CD4-positive, alpha-beta T cell treated with Interleukin-4 for 1 hour (primary cell): Measurements from ENCODE around the gene OMP.

ENCODE experiments used
- DNase-seq, 2 donors: peaks; one replicate each; pipeline ENCODE4 v3.0.0-alpha.2; 2020 to 2022

Gene OMP

DNA sequence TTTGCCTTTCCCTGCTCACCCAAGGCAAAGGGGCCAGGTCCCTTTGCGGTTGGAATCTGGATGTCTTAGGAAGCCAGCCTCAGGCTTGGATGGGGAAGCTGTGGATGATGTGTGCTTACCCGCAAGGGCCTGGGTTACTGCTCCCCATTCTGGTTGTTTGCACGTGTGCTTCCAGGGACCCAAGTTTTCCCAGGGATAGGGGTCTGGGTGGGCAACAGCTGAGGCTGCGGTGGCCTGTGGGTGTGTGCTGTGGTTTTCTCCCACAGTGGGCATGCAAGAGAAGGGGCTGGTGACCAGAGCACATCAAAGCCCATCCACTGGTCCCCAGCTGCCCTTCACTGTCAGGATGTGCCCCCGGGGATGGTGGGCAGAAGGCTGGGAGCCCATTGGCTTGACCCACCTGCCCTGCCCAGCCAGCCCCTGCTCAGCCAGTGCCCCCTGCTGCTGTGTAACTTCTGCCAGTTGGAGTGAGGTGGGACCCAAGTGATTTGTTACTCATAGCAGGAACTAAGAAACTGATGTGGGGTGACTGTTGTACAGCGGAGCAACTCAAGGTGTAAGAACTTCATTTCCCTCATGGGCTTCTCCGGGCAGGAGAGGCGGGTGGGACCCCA is 32.6 kb upstream of the OMP start:
- DNase-seq: no peak

DNA sequence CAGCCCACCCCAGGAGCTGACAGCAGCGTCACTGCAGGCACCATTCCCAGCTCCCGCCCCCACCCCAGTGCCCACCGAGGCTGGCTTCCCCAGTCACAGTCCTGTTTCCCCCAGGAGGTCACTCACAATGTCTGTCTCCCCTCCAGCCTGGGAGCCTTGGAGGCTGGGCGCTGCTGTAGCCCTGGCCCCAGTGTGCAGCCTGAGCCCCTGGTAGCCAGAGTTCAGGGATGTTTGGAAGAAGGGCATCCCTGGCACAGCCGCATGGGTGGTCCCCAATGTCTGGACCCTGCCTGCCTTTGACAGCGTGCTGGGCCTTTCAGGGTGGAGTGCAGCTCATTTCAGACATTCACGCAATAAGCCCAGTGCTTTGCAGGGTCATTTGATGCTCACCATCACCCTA is 31.6 kb upstream of the OMP start:
- no peak for DNase-seq

DNA sequence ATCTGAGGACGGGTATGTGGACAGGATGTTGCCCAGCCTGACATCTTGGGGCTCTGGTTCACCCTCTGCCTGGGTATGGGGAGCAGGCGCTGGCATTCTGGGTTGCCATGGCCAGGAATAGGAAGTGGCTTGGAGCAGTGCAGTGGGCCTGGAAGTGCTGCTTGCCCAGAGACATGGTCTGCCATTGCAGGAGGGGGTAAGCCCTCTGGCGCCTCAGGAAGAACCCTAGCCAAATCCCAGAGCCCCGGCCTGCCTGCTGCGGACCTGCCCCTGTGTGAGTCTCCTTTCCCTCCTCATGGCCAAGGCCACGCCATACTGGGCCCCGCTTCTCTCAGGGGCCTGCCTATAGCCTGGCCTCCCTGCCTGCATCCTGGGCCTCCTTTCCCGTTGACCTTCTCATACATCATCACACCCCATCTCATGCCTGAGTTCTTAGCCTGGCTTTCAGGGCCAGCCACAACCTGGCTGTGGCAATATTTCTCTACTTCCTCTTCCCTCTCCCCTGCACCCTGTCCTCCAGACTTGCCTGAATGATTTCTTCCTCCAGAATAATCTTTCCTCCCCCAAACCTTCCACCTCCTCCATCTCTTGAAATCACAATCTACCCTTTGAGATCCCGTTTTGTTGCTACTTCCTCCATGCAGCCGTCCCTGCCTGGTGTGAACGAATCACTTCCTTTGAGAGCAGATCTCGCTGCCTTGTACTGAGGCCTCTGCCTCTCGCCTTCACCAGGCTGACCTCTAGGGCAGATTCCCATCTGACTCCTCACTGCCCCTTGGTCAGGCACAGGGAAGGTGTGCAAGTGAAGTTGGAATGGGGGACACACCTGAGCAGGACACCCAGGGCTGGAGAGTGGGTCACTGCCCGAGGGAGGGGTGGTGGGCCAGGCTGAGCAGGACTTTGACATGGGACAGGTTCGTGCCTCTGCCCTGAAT is 30.7 kb upstream of the OMP start:
- no peak for DNase-seq

DNA sequence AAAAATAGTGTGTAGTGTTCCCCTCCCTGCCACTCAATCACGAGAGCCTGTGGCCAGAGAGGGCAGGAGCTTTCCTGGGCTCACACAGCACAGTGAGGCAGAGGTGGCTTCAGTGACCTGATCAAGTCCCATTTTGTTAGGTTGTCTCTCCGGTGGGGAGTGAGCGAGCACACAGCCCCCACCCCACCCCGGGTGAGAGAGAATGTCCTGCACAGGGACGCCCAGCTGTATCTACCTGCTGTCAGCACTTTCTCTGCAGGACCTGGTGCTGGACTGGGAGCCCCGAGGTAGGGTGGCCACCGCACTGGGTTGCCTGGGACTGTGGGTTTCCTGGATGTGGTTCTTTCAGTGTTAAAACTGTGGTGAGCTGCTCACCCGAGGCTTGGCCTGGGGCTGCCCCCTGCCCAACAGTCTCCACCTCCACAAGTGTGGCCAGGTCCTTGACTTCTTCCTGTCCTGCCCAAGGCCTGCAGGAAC is 29.8 kb upstream of the OMP start:
- DNase-seq: no peak

DNA sequence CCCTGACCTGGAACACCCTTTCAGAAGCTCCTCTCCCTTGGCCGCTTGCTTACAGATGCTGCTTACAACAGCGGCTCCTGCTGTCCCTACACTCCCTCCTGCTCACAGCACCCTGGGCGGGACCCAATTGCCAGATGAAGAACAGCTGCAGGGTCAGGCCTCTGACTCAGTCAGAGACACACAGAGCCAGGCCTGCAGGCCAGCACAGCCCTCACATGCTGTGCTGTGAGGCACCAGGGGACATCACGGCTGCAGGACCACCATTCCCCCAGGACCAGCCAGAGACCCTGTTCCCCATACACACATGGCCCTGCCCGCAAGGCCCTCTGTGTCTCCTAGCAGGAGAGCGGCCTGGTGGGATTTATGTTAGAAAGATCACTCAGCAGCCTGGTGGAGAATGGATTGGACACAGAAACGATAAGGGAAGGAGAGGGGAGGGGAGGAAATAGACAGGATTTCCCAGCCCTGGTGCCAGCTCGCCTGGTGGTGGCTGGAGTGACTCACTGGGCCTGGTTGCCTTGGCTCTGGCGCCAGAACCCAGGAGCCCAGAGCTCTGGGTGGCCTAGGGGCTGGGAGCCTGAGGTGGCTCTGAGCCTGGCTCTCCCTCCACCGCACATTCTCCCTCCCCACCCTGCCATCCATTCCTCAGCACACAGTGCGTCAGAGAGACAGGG is 29.2 kb upstream of the OMP start:
- DNase-seq: no peak

DNA sequence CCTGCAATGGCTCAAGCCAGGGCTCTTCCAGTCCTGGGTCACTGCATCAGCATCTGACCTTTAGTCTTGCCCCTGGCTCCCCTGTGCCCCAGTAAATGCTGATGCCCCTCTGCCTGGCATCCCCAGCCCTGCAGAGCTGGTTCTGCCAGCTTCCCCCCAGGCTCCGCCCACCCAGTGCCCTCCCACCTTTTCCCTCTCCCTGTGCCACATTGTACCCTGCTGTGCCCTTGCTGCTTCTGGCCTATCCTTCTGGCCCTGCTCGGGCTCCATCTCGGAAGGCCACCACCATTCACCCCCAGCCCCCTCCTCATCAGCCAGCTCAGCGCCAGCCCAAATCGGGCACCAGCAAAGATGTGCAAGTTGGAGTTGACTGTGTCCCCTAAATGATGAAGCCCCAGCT is 28.4 kb upstream of the OMP start:
- DNase-seq: no peak

DNA sequence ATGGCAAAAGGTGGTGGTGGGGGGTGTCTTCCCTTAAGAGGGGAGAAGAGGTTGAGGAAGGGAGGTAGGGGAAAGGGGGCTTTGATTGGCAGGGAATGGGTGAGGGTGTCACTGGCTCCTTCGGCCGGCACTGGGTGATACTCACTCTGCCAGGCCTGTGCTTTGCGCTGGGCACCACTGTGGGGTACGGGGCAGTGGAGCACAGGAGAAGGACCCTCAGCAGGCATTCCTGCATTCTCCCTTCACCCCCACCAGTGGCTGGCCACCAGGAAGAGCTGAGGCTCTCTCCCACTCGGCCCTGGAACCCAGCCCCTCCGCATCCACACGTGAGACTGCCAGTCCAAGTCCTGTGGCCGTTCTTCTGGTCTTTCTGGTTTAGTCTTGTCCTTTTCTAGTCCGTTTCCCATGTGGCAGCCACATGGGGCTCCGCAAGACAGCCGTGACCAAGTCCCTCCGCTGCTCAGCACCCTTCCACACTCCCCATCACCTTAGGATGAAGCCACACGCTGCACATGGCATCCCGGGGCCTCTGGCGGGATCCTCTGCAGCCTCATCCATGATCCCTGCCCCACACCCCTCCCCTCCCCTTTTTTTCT is 27.9 kb upstream of the OMP start:
- DNase-seq: no peak

DNA sequence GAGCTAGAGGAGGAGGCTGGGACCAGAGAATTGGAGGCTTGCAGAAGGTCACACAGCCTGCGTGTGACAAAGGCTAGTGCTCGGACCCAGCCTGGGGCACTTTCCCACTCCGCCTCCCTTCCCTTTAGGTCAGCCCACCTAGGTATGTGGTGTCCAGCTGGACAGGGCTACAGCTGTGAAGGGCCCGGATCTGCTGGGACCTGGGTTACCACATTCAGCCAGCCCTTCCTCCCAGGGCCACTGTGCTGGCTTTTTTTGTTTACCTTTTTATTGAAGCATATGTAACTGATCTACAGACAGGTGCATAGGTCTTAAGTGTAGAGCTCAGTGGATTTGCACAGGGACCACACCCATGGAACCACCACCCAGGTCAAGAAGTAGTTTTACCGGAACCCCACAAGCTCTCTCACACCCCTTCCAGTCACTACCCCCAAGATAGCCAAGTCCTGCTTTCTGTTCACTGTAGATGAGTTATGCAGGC is 27.2 kb upstream of the OMP start:
- DNase-seq: no peak

DNA sequence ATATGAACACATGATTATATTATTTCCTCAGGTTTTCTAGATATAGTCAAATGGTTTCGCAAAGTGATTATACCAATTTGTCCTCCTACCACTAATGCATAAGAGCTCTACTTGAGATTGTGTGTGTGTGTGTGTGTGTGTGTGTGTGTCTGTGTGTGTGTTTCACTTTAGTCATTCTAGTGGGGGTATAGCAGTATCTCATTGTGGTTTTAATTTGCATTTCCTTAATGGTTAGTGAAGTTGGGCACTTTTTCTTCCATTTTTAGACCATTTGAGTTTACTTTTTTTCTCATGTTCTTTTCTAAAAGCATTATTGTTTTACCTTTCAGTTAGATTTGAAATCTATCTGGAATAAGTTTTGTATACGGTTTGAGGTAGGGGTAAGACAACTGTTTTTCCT is 23.0 kb upstream of the OMP start:
- DNase-seq: no peak

DNA sequence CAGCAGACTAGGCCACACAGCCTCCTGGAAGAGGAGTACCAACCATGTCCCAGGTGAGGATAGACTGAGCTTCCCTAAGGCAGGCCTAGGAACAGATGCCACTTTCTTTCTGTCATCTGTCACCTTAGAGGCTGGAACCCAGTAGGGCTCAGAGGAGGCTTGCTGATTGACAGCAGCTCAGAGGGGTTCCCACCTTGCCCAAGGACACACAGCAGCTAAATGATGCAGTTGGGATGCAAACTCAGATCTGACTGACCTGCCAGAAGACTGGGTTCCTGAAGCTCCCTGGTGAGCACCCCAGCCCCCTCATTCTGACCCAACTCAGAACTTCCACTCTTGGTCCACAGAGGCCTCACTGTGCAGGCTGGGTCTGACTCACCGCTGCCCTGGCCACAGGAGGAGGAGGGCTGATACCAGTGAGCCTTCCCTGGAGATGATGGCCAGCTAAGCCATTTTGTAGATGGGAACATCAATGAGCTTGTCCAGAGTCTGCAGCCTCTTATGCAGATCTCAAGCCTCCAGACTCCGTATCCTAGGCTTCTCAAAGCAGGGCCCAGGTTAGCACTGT is 21.9 kb upstream of the OMP start:
- no peak for DNase-seq

DNA sequence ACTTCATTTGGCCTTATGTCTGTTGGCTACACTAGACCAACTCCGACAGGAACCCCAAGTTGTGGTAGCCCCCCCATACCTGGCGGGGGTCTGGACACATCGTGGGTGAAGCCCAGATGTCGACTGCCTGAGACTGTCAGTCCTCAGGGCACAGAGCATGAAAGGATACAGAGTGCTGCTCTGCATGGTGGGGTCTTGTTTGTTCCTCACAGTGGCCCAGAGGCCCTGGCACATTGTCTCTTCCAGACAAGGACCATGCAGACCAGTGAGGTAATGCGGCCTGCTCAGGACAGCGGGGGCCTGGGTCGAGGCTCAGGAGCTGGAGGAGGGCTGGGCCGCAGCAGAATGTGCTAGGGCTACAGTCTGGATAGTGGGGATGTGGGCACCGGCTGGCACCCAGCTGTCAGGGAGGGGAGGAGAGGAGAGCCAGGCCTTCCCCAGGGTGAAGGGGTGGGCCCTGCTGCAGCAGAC is 21.2 kb upstream of the OMP start:
- DNase-seq: no peak

DNA sequence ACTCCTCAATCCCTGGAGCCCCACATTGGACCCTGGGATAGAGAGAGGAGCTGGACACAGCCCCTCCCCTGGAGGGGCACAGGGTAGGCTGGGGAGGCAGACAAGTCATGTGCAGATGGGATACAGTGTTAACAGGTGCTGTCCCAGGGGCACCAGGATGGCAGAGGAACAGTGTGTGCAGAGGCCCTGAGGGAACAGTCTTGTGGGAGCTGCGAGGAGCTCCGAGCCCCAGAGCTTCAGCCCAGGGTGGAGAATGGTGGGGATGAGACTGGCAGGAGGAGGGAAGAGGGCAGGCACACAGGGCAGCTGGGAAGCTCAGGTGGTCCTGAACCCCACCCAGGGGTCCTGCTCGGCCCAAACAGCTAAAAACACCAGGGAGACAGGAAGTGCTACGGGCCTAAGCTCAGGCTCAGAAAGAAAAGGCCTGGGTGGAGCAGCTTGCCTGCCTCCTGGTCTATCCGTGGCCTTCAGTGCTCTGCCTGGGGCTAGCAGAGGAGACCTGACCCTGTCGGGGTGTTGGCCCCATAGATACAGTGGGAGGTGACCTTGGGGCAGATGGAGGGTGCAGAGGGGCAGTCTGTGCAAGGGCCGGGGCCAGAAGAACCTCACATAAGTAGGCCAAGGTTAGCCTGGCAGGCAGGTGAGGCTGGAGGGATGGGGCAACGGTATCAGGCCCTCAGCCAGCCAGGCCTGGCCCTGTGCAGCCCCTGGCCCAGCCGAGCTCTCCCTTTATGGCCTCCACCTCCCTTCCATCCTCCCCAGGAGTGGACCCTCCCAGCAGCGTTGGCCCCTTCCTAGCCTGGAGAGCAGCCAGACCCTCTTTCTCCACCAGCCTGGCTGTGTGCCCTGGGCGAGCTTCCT is 20.4 kb upstream of the OMP start:
- peak in 1 of 2 donors; percentile 9 for DNase-seq

DNA sequence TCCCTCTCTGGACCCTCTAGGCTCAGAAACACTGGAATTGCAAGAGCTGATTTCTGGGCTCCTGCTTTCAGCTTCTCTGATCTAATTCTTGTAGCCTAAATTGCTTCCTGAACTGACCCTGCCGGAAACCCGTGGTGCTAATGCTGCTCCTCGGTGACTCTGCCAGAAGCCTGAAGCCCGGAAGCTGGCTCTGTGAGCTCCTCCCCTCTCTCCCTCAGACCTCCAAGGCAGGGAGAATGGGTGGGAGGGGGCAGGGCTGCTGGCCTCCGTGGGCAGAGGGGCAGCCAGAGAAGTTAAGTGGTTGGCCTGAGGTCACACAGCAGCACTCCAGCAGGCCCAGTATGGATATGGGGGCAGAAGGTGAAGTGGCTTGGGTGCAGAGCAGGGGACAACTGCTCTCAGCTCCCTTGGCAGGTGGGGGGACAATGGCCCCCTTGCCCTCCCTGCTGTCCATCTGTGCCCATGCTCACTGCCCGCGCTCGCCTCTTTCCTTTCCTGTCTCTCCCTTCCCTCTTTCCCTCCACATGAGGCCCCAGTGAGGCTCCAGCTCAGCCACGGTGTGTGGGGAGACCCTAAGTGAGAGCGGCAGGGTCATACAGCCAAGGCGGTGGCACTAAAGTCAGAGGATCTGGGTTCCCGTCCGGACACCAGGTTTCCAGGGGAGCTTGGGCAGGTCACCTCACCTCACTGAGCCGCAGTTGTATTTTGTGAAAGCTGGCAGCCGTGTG is 19.6 kb upstream of the OMP start:
- DNase-seq: peak; percentile 45 to 51

DNA sequence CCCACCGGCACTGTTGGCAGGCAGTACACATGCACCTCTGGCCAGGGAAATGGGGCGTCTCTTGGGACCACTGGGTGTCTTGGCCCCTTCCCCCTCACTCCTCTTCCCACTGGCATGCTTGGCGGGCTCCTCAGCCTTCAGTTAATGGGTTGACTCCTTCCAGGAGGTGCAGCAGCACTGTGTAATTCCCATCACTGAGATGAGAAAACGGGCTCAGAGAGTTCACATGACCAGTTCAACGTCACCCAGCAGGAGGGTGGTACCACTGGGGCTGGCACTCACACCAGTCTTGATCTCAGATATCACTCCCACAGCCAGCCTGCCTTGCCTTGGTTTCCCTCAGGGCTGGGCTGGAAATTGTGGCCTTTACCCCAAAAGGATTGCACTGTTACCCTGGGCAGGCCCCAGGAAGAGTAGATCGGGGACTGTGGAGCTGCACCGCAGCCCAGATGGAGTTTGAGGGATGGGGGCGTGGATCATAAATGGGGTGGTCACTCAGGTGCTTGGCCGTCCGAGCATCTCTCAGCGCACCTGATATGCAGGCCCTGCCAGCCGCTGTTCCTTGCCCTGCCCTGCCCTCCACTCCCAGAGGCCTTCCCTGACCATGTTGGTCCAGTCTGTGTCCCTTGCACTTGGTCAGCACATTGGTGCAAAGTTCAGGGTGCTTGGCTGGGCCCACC is 18.9 kb upstream of the OMP start:
- DNase-seq: no peak

DNA sequence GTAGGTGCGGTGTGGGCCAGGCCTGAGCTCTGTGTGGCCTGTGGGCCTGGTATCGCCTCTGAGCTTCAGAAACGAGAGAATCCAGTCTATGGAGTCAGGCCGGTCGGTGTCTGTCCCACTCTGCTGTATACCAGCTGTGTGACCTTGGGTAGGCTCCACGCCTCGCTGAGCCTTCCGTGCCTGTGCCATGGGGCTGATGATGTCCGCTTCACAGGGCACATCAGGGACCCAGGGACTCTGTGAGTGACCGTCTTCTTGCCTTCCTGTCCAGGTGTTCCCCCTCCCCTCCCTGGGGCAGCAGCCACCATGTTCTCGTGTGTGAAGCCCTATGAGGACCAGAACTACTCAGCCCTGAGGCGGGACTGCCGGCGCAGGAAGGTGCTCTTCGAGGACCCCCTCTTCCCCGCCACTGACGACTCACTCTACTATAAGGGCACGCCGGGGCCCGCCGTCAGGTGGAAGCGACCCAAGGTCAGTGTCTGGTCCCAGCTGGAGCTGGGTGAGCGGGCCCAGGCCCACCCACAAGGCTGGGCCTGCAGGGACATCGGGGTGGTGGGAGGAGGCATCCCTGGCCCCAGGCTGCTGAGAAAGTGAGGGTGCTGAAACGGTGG is 18.0 kb upstream of the OMP start:
- no peak for DNase-seq

DNA sequence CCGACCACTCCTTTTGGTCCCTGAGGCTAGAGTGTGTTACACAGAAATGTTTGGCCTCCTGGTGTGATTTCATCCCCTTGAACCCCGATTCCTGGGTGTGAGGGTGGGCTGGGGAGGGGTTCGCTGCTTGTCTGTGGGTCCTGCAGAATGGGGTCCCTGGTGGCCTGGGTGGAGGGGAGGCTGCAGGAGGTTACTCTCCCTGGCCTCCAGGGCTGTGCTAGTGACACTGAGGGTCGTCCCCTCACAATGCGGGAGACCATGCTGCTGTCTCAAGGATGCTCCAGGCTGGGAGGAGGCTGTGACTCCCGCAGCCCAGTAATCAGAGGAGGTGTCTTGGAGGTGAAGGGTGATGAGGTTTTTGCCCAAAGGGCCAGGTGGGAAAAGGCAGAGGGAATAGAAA is 17.0 kb upstream of the OMP start:
- DNase-seq: no peak

DNA sequence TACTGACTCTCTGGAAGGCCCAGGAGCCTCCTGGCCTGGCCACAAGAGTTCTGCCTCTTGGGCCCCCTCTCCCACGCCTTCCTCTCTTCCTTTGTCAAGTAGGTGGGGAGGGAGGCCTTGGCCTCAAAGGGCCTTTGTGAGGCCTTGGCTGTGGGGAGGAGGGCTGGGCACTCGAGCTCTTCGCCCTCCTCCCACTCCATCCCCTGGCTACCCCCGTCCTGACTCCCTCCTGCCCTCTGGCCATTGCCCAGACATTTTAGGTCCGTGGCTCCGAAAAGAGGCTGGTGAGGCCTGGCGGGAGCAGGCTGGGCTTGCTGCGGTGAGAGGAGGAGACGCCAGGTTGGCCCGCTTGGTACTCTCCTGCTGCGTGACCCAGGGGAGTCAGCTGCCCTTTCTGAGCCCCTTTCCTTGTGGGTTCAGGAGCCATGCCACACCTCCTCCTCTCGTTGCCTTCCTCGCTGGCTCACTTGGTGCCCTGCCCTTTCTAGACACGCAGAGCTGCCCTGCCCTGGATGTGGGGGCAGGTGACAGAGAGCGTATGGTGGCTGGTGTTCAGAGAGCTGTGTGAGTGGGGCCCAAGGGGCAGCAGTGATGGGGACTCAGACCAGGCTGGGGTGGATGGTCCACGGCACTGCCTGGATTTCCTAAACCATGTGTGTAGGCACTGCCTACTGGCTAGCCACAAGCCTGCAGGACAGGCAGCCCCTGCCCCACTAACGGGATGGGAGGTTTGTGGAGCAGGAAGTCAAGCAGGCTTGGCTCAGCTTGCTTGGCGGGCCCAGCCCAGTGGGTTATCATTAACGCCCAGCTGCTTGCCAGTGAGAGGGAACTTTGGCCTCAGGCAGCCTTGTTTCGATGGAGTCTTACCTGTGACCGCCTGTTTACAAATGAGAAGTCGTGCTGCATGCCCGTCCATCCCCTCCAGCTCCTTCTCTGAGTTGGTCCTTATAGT is 15.8 kb upstream of the OMP start:
- no peak for DNase-seq

DNA sequence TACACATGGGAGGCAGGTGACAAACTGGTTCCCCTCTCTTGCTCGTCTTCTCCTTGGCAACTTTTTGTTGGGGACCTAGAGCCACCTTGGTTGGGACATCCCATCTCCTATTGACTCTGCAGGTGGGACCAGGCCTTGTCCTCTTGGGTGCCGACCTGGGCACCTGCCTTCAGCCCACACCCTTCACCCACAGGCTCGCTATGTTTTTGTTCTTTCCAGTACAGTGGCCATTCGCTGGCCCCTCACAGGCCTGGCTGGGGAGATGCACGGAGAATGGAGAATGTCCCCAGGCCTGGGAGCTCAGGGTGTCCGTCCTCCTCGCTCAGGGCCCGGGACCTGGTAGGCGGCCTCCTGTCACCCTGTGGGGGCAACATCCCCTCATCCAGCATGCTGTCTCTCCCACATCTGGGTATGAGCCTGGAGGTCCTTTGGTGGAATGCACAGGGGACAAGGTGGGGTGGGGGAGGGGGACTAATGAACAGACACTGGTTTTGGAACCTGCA is 14.9 kb upstream of the OMP start:
- no peak for DNase-seq
